GM18502 (cell line): ENCODE results near the gene RERE.

ENCODE experiments used
- ATAC-seq: cut with Tn5 transposase; IDR thresholded peaks from one replicate; pipeline ENCODE4 v1.9.1; 2021; ENCODE audit warnings: mild to moderate bottlenecking; ENCODE audit not compliant: unreplicated experiment, poor library complexity

RERE gene

DNA sequence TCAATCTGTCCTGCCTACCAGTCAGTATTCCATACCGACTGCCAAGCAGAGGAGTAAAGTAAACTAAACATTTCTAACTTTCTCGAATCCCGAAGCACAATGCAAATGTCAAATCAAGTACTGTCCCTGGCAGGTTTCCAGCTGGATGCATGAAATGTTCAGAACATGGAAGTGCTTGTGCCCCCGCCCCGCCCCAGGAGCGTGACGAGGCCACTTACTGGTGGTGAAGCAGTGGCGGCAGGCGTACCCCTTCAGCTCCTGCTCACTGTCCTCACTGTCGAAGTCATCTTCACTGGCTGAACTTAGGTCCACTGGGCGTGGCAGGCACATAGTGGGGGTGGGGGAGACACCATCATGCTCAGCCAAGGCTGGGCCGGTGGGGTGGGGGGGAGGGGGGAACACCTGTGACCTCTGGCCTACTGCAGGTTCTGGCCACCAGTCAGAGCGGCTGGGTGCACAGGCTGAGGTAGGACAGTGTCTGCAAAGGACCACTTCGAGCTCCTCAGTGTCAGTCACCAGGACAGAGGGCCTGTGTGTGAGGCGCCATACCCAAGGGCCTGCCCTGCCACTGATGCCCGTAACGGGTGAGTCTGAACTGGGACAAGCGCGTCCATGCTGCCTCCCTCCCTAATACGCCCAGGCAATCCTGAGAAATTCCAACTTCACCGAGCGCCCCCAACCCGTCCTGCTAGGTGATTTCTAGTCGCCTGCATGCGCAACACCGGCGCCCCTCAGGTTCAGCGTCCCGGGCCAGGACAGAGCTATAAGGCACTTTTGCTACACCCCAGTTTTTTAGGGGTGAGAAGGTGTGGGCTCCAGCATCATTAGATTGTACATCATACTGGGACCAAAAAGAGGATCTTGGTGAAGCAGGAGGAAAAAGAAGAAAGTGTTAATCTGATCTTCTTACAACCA, 452.7 kb downstream of the RERE start:
- ATAC-seq: no peak

DNA sequence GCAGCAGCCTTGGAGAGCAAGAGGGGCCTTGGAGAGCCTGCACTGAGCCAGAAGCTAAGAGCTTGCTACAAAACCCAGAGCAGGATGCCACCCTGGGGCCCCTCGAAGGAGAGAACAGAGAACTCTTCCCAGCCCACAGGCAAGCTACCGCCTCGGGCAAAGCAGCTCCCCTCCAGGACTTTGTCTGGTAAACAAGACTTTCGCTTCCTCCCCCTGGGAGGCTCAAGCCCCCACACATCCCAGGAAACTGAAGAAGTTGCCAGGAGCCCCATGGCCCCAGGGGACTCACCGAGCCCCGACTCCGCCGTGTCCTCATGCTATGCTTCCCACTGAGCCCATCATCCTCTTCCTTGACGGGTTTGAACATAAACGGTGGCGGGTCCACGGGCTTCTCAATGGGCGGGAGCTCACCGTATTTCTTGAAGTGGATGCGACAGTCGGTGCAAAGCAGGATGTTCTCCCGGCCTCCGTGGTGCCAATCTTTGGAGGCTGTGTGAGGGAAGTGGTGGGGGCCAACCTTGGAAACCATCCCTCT, 453.6 kb downstream of the RERE start:
- no peak for ATAC-seq

- no peak for ATAC-seq
Observed at GRCh38 chr1:8363186-8363766, 454.2 kb downstream of the RERE start.

- ATAC-seq: no peak
Observed at GRCh38 chr1:8362701-8363101, 454.7 kb downstream of the RERE start.

- no peak for ATAC-seq
Observed at GRCh38 chr1:8361198-8361849, 456.1 kb downstream of the RERE start.

GRCh38 chr1:8360493-8361197, 456.8 kb downstream of the RERE start:
- no peak for ATAC-seq

GRCh38 chr1:8359617-8360481, 457.6 kb downstream of the RERE start:
- ATAC-seq: no peak

DNA sequence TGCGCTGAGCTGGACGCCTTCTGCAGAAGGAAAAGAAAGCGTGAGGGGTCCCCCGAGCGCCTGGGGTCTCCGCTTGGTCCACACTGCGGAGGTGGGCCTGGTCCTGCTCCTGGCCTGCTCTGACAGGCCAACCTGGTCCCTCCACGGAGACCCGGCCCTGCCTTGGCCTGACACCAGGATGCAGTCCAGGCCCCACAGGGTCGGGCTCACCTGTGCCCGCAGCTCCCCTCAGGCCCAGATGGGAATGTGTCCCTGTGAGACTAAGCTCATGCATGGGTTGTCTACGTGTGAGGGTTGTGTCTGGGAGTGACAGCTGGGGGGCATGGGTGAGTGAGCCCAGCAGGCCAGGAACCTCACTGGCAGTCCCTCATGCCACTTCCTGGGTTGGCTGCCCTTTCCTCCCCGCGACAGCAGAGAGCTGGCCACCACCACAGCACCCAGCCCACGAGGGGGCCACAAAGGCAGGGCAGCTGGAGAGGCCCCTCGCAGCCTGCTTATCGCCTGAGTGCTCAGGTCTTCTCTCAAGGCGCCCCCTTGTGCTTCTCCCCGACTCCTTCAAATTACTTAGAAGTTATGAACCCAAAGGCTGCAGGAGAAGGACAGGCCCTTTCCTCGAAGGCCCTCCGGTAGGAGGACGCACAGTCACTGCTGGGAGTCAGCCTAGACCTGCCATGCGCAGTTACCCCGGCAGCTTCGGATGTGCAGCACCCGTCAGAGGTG, 458.4 kb downstream of the RERE start:
- ATAC-seq: no peak

DNA sequence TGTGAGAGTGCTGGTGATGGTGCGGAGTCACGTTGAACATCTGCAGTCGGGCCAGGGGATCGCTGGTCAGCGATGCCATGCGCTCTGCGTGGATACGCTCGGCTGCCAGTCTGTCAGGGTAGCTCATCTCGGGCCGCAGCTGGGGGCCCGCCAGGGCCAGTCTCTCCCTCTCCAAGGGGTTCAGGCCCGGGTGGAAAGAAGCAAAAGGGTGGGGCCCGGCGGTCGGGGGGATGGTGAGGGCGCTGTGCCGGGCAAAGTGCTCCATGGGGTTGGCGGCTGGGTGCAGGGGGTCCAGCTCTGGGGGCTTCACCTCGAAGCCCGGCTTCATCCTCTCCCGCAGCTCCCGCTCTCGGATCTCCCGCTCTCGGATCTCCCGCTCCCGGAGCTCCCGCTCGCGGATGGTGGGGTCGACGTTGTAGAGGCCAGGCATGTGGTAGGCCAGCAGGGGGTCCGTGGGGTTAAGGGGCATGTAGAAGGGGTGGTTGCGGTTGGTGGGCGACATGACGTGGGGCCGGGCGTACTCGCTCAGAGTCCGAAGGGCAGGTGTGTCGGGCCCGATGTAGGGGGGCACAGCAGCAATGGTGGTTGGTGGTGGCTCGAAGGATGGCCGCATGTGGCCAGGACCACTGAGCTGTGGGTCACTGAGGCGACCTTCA, 459.1 kb downstream of the RERE start:
- no peak for ATAC-seq

GRCh38 chr1:8357329-8358101, 459.9 kb downstream of the RERE start:
- no peak for ATAC-seq

- ATAC-seq: no peak
Observed at GRCh38 chr1:8356256-8357209, 460.9 kb downstream of the RERE start.

DNA sequence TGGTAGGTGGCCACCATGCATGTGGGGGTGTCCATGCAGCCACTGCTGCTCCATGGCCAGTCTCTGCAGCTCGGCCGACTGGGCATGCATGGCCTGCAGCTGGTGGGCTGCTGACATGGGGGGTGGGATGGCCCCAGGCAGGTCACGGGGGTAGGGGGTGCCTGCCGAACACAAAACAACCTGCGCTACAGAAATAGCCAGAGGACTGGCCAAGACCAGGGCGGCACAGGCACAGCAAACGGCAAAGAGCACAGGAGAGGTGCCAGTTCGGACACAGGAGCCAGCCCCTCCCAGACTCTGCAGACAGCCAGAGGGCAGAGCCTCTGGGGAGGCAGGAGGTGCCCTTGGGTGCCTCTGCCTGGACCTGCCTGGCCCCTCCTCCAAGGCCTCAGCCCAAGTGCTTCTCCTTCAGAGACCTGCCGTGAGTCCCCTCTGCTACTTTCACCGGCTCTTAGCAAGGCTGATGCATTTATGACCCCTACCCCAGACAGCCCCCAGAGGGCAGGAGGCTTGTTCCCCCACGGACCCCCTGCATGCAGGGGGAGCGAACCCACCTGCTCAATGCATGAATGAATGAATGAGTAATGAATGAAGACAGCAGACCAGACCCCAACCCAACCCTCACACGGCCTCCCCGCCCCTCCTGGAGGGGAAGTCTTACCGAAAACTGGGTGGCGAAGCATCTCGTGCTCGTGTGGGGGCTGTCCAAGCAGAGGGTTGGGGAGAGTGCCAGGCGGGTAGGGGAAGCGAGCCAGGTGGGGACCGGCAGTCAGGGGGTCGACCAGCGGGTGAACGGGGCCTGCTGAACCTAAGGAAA, 461.8 kb downstream of the RERE start:
- no peak for ATAC-seq

- ATAC-seq: no peak
Observed at GRCh38 chr1:8354038-8354437, 463.4 kb downstream of the RERE start.

DNA sequence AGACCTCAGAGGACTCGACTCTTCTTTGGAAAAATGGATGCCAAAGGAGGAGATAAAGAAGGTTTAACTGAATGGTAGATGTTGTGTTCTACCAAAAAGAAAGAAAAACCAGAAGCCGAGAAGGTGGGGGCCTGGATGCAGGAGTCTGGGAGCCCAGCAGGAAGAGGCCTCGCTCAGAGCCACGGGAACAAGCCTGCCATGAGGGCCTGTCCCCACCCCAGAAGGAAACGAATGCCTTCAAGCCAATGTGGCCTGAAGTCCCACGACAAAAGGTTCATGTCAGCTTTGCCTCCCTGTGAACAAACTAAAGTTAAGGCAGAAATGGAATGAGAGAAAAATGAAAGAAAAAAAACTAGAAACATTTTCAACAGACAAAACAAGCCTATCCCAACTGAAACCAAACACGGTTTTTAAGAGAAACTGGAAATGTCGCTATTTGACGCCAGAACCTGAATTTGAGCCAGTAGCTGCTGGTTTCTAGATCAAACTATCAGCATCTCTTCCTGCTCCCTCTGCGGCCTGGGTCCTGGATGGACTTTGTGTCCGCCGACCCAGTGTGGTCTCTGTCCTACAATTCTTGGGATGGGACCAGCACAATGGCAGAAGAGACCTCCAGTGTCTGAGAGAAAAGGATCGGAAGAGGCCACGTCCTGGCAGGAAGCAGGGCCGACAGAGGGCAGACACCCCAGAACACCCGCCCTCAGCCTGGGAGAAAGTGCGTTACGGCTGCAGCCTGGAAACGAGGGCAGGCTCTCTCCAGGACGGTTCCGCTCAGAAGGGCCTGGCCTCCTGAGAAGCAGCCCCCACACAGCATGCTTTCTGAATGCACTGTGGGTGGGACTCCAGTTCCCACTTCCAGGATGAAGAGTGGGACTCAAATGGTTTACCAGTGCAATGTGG, 464.3 kb downstream of the RERE start:
- ATAC-seq: no peak

DNA sequence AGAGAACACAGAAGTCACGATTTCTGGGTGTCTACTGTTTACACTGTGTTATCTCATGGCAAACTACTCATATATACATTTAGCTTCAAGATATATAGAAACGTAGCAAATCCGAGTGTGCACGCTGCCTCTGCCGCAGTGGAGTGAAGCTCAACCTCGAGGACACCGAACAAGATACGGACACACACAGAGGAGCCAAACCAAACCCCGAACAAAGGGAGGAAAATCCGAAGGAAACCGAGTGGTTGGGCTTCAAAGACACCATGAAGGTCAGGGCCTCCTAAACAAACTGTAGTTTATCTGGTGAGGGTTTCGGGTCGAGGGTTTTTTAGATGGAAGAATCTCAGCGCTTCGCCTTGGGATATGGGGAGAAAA, 465.0 kb downstream of the RERE start:
- ATAC-seq: no peak
